GM10266 (cell line): Measurements from ENCODE around the gene TSEN54.

Experiments
- DNase-seq: peaks from one replicate; pipeline ENCODE4 v3.0.0; 2012; ENCODE audit errors: extremely low spot score
- TF ChIP-seq, protein P1 (sequence below): IDR thresholded peaks from 2 replicates; pipeline ENCODE4 v1.5.1; 2012; ENCODE audit warnings: mild to moderate bottlenecking, low read depth; ENCODE audit not compliant: control insufficient read depth, insufficient read depth; ENCODE audit errors: missing control alignments

TSEN54 gene

DNA sequence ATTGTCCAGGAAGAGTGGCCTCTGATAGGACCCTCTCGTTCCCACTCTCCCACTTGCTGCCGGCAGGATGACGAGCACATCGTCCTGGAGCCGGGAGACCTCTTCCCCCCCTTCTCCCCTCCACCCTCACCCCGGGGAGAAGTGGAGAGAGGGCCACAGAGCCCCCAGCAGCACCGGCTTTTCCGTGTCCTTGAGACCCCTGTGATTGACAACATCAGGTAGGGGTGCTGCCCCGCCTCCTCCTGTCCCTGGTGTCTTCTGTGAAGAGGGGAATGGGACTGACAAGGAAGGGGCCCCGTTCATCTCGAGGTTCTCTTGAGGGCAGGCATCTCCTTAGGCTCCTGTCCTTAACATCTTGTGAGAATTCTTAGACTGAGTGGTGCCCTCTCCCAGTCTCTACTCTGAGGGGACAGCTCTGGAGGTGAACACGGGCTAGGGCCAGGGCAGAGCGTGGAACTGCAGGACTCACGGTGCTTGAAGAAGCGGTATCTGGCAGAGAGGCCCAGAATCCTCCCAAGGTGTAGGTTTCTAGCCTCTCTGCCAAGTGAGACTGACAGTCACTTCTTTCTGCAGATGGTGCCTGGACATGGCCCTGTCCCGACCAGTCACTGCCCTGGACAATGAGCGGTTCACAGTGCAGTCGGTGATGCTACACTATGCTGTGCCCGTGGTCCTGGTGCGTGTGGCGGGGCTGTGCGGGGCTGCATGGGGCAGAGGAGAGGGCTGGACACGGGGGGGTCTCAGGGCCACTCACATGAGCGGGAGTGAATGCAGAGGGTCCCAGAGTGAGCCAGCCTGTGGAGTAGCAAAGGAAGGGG lies 27.4 kb upstream of the TSEN54 start:
- DNase-seq: no peak
- TF ChIP-seq, protein P1, sequence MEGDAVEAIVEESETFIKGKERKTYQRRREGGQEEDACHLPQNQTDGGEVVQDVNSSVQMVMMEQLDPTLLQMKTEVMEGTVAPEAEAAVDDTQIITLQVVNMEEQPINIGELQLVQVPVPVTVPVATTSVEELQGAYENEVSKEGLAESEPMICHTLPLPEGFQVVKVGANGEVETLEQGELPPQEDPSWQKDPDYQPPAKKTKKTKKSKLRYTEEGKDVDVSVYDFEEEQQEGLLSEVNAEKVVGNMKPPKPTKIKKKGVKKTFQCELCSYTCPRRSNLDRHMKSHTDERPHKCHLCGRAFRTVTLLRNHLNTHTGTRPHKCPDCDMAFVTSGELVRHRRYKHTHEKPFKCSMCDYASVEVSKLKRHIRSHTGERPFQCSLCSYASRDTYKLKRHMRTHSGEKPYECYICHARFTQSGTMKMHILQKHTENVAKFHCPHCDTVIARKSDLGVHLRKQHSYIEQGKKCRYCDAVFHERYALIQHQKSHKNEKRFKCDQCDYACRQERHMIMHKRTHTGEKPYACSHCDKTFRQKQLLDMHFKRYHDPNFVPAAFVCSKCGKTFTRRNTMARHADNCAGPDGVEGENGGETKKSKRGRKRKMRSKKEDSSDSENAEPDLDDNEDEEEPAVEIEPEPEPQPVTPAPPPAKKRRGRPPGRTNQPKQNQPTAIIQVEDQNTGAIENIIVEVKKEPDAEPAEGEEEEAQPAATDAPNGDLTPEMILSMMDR: no peak

DNA sequence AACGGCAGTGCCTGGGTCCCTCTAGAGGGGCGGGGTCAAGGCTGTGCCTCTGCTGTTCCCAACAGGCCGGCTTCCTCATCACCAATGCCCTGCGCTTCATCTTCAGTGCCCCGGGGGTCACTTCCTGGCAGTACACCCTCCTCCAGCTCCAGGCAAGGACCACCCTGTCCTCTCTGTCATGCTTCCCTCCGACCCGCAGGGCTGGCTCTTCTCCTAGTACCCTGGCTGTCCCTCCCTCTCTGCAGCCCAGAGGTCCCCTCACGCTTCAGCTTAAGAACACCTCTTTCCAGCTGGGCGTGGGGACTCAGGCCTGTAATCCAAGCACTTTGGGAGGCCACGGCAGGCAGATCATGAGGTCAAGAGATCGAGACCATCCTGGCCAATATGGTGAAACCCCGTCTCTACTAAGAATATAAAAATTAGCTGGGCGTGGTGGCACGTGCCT lies 26.8 kb upstream of the TSEN54 start:
- TF ChIP-seq, protein P1: no peak
- no peak for DNase-seq

- TF ChIP-seq, protein P1: no peak
- DNase-seq: no peak
Observed at GRCh38 chr17:75490173-75490743, 26.1 kb upstream of the TSEN54 start.

DNA sequence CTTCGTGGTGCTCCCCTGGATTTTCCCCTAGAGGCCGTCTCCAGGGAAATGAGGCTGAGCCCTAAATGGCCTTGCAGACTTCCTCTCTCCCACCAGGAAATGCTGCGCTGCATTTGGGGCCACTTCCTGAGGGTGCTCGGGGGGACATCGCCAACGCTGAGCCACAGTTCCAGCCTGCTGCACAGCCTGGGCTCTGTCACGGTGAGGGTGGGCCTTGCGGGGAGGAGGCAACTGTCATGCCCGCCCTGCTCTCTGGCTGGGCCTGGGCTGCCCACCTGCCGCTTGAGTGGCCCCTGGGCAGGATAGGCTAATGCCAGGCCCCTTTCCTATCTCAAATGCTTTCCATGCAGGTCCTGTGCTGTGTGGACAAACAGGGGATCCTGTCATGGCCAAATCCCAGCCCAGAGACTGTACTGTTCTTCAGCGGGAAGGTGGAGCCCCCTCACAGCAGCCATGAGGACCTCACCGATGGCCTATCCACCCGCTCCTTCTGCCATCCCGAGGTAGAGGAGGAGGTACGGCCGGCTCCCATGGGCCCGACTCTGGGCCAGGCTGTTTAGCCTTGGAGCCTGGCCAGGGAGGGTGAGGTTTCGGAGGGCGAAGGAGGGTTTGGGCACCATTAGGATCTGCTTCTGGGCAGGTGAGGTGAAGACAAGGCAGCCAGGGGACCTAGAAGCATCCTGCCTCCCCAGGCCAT lies 25.2 kb upstream of the TSEN54 start:
- DNase-seq: no peak

GRCh38 chr17:75491680-75492079 lies 24.6 kb upstream of the TSEN54 start:
- TF ChIP-seq, protein P1: no peak
- DNase-seq: no peak

More for the DNA sequence above, 25.2 kb upstream of the TSEN54 start:
- TF ChIP-seq, protein P1: no peak

DNA sequence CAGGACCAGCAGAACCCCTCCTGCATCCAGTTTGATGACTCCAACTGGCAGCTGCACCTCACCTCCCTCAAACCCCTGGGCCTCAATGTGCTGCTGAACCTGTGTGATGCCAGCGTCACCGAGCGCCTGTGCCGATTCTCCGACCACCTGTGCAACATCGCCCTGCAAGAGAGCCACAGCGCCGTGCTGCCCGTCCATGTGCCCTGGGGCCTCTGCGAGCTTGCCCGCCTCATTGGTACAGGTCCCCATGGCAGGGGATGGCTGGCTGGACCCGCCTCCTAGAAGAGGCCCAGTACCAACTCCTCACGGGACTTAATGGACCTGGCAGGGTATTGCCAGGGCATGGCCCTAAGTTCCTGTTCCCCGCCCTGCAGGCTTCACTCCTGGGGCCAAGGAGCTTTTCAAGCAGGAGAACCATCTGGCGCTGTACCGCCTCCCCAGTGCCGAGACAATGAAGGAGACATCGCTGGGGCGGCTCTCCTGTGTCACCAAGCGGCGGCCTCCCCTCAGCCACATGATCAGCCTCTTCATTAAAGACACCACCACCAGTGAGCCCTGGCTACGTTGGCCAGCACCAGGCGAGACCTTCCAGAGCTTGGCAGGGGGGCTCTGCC lies 23.7 kb upstream of the TSEN54 start:
- TF ChIP-seq, protein P1: no peak
- no peak for DNase-seq
